Measurements from ENCODE around the gene JAM3.

DNA sequence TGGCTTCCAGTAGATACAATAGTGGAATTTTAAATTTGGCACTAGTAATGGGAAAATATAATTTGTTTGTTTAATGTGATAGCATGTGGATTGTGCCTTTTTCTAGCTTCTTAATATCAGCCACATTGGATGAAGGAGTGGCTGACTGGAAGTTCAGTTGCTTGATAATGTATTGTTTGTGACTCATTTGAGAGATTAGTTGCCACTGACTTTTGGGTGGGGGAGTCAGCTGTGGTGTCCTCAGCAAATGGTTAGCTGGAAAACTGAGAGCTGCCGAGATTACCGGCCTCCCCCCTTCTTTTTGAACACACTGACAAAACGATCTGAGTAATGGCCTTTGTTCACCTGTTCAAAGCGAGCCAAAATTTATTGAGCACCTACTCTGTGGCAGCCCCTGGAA is 5.5 kb downstream of the JAM3 start:
- TF ChIP-seq, protein P1, sequence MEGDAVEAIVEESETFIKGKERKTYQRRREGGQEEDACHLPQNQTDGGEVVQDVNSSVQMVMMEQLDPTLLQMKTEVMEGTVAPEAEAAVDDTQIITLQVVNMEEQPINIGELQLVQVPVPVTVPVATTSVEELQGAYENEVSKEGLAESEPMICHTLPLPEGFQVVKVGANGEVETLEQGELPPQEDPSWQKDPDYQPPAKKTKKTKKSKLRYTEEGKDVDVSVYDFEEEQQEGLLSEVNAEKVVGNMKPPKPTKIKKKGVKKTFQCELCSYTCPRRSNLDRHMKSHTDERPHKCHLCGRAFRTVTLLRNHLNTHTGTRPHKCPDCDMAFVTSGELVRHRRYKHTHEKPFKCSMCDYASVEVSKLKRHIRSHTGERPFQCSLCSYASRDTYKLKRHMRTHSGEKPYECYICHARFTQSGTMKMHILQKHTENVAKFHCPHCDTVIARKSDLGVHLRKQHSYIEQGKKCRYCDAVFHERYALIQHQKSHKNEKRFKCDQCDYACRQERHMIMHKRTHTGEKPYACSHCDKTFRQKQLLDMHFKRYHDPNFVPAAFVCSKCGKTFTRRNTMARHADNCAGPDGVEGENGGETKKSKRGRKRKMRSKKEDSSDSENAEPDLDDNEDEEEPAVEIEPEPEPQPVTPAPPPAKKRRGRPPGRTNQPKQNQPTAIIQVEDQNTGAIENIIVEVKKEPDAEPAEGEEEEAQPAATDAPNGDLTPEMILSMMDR (IDR thresholded peaks at IDR 0.05; ENCODE audit: low read length): no peak
- TF ChIP-seq EZH2 (optimal IDR thresholded peaks at IDR 0.05; ENCODE audit: low read depth, low read length) (no peak), EZH2phosphoT487 (IDR thresholded peaks at IDR 0.05; ENCODE audit: low read length) (no peak)
